Panc1 (cell line): Measurements from ENCODE around the gene ADGRF1. TPM values are rescaled to one million over a fixed set of nuclear protein-coding genes. Genes with fewer than 3 reads are reported as not detected.

ENCODE experiments used
- total RNA-seq: library from RNA; stranded (reverse); gene quantifications from one replicate; pipeline ENCODE4 v1.2.1, GENCODE V29; 2021; ENCODE audit not compliant: unreplicated experiment

The ADGRF1 gene
- total RNA-seq, 1 experiment from 2014 or later, result 0.95 TPM

Other genes starting within 250 kb of the ADGRF1 start
- gene MEP1A, start 248.9 kb downstream of the ADGRF1 start, total RNA-seq, result not detected
- gene ADGRF5, start 120.4 kb downstream of the ADGRF1 start, total RNA-seq, result 0.18 TPM